Measurements from ENCODE around the gene ZNF331.

ZNF331 gene

DNA sequence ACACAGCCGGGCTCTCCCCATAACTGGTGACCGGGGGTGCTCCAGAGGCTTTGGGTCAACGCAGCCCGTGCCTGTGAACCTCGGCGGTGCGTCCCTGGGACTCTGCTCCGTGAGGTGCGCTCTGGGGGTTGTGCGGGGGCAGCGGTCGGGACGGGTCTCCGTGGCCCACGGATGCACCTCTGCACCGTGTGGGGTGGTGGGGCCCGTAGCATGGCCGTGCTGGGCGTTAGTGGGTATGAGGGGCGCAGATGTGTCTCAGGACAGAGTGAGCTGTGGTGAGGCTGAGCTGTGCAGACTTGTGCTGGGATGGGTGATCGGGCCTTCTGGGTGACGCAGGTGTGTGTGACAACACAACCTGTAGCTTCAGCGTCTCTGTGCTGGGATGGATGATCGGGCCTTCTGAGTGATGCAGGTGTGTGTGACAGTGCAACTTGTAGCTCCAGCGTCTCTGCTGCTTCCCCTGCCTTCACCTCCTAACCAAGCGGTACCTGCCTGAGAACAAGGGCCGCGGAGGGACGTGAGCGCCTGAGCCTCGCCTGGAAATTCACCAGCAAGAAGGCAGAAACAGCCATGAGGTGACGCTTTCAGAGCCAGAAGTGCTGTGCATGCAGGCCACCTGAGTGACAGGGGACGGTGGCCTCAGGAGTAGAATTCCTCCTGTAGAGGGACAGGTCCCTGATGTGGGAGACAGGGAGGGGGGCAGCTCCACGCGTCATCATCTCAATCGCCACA is 599 bp downstream of the ZNF331 start:
- H3K4me3 ChIP-seq (ENCODE audit: low read length in 2 of 2), result peak overlapping the region; percentile 61 to 95
- WGBS, 2 donors (ENCODE audit: extremely low coverage in 2 of 2, insufficient read length in 2 of 2, insufficient replicate concordance in 1 of 2), result no CpG with 5 or more reads among the region's 36 CpGs
- H2BK5ac ChIP-seq (ENCODE audit: low read length), result peak overlapping the region; percentile 66
- H3K4ac ChIP-seq (ENCODE audit: low read length), result no peak overlapping the region
- no peak for DNase-seq (ENCODE audit: low spot score)
- H3K23ac ChIP-seq (ENCODE audit: low read depth, low read length, poor library complexity), result peak overlapping the region; percentile 99
- H4K8ac ChIP-seq (ENCODE audit: low read depth, low read length), result peak overlapping the region; percentile 78
- H3K9ac ChIP-seq (ENCODE audit: low read depth, low read length, poor library complexity), result peak overlapping the region; percentile 97
- peak overlapping the region; percentile 93 for H2AFZ ChIP-seq (ENCODE audit: low read length)
- peak overlapping the region; percentile 96 for H3K18ac ChIP-seq (ENCODE audit: low read length)
- H3K27me3 ChIP-seq (ENCODE audit: control insufficient read depth in 3 of 3, insufficient read depth in 3 of 3, low read depth in 1 of 3, low read length in 3 of 3), result no peaks in the 10 kb centered on the region
- H3K27ac ChIP-seq (replicated peaks; ENCODE audit: low read length), result no peak overlapping the region
- peak overlapping the region; percentile 22 for H4K91ac ChIP-seq (ENCODE audit: low read depth, low read length, poor library complexity)
- H3K36me3 ChIP-seq (replicated peaks in 1 of 2; ENCODE audit: control insufficient read depth in 2 of 2, insufficient read depth in 2 of 2, low read length in 2 of 2), result peaks cover 8 to 38% of the 10 kb centered on the region in 2 donors
- peaks cover 0 to 2% of the 10 kb centered on the region in 2 donors for H3K4me1 ChIP-seq (ENCODE audit: control insufficient read depth in 2 of 2, insufficient read depth in 1 of 2, low read depth in 1 of 2, low read length in 2 of 2)
- H2AK5ac ChIP-seq (ENCODE audit: low read depth, low read length), result peak overlapping the region; percentile 6
- H3K9me3 ChIP-seq (replicated peaks in 1 of 2; ENCODE audit: control insufficient read depth in 2 of 2, insufficient read depth in 1 of 2, low read depth in 1 of 2, low read length in 2 of 2), result no peaks in the 10 kb centered on the region
- peaks cover 4% of the 10 kb centered on the region for H3K79me1 ChIP-seq (ENCODE audit: low read depth, low read length)
- H2BK12ac ChIP-seq (ENCODE audit: low read length), result peak overlapping the region; percentile 94
- H2BK15ac ChIP-seq (ENCODE audit: low read length), result no peak overlapping the region
- H3K4me2 ChIP-seq (ENCODE audit: insufficient read depth, low read length, poor library complexity, severe bottlenecking), result peak overlapping the region; percentile 60
- peak overlapping the region; percentile 70 for H2BK120ac ChIP-seq (ENCODE audit: low read depth, low read length)
- peak overlapping the region; percentile 87 for H3K14ac ChIP-seq (ENCODE audit: low read length)

DNA sequence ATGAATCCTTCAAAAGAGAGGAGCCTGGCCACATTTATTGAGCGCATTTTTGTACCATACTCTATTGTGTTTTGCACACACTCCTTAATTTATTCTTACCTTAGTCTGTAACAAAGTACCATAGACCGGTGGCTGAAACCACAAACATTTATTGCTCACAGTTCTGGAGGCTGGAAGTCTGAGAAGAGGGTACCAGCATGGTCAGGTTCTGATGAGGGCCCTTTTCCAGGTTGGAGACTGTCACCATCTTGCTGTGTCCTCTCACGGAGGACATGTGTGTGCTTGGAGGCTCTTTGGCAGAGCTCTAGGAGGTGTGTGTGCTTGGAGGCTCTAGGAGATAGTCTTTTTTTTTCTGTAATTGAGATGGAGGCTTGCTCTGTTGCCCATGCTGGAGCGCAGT is 2.1 kb downstream of the ZNF331 start:
- H3K9me3 ChIP-seq (replicated peaks in 1 of 2; ENCODE audit: control insufficient read depth in 2 of 2, insufficient read depth in 1 of 2, low read depth in 1 of 2, low read length in 2 of 2), result no peaks in the 10 kb centered on the region
- H2AK5ac ChIP-seq (ENCODE audit: low read depth, low read length), result no peak overlapping the region
- H3K4ac ChIP-seq (ENCODE audit: low read length), result no peak overlapping the region
- H4K91ac ChIP-seq (ENCODE audit: low read depth, low read length, poor library complexity), result no peak overlapping the region
- no peak for DNase-seq (ENCODE audit: low spot score)
- no peak overlapping the region for H2BK120ac ChIP-seq (ENCODE audit: low read depth, low read length)
- no peak overlapping the region for H3K4me2 ChIP-seq (ENCODE audit: insufficient read depth, low read length, poor library complexity, severe bottlenecking)
- peaks cover 8 to 32% of the 10 kb centered on the region in 2 donors for H3K36me3 ChIP-seq (replicated peaks in 1 of 2; ENCODE audit: control insufficient read depth in 2 of 2, insufficient read depth in 2 of 2, low read length in 2 of 2)
- H2BK5ac ChIP-seq (ENCODE audit: low read length), result no peak overlapping the region
- no peak overlapping the region for H2AFZ ChIP-seq (ENCODE audit: low read length)
- no peak overlapping the region for H3K4me3 ChIP-seq (ENCODE audit: low read length in 2 of 2)
- H3K79me1 ChIP-seq (ENCODE audit: low read depth, low read length), result peaks cover 4% of the 10 kb centered on the region
- no peak overlapping the region for H2BK12ac ChIP-seq (ENCODE audit: low read length)
- H3K4me1 ChIP-seq (ENCODE audit: control insufficient read depth in 2 of 2, insufficient read depth in 1 of 2, low read depth in 1 of 2, low read length in 2 of 2), result peaks cover 0 to 2% of the 10 kb centered on the region in 2 donors
- H3K14ac ChIP-seq (ENCODE audit: low read length), result no peak overlapping the region
- no peak overlapping the region for H4K8ac ChIP-seq (ENCODE audit: low read depth, low read length)
- H3K18ac ChIP-seq (ENCODE audit: low read length), result no peak overlapping the region
- H2BK15ac ChIP-seq (ENCODE audit: low read length), result no peak overlapping the region
- no peak overlapping the region for H3K23ac ChIP-seq (ENCODE audit: low read depth, low read length, poor library complexity)
- no CpG with 5 or more reads among the region's 4 CpGs for WGBS, 2 donors (ENCODE audit: extremely low coverage in 2 of 2, insufficient read length in 2 of 2, insufficient replicate concordance in 1 of 2)
- no peak overlapping the region for H3K27ac ChIP-seq (replicated peaks; ENCODE audit: low read length)
- no peak overlapping the region for H3K9ac ChIP-seq (ENCODE audit: low read depth, low read length, poor library complexity)
- no peaks in the 10 kb centered on the region for H3K27me3 ChIP-seq (ENCODE audit: control insufficient read depth in 3 of 3, insufficient read depth in 3 of 3, low read depth in 1 of 3, low read length in 3 of 3)

DNA sequence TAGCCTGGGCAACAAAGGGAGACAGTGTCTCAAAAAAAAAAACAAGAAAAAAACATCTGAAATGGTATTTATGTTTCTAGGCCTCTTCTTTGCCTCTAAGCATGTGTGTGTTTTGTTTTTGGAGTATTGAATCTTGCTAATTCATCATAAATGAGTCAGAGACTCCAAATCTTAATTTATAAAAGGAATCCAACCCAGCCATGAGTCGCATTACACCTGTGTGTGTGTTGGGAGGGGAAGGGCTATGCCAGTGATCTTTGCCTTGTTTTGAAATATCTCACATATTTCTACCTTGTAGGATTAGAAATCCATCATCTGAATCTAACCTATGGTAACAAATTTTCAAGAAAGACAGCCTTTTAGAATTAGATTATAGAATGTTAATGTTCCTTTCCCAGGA is 4.0 kb downstream of the ZNF331 start:
- Histone ChIP-seq H3K27ac (replicated peaks; ENCODE audit: low read length) (no peak overlapping the region), H2BK12ac (ENCODE audit: low read length) (no peak overlapping the region)

DNA sequence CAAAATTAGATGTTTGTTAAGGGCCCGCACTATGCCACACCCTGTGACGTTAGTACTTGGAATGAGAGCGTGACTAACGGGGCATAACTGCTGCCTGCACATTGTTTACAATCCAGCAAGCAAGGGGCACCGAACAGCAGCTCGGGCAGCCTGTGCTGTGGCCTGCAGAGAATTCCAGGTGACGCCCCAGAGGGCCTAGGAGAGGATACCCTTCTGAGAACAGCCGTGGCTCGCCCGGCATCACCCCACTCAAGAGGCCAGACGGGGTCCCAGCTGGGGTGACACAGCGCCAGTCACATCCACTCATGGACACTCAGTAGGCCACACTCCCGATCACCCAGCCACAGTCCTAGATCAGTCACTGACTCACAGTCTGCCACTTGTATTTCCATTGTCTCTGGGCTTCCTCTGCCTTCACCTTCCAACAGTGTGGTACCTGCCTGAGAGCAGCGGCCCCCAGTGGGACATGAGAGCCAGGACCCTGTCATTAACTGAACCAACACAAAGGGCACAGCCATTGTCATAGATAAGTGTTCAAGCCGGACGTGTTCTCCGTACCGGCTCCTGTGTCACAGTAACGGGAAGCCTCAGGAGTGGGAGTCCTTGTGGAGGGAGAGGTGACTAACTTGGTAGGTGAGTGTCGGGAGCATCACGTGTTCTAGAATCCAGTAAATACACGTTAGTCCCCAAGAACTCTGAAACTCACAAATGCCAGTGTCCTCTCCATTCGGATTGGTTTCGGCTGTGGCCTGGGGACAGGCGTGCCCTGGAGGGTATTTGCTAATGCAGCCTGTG is 7.5 kb downstream of the ZNF331 start:
- no peaks in the 10 kb centered on the region for H3K27me3 ChIP-seq (ENCODE audit: control insufficient read depth in 3 of 3, insufficient read depth in 3 of 3, low read depth in 1 of 3, low read length in 3 of 3)
- peaks cover 7 to 13% of the 10 kb centered on the region in 2 donors for H3K36me3 ChIP-seq (replicated peaks in 1 of 2; ENCODE audit: control insufficient read depth in 2 of 2, insufficient read depth in 2 of 2, low read length in 2 of 2)
- no peak overlapping the region for H2BK120ac ChIP-seq (ENCODE audit: low read depth, low read length)
- no peaks in the 10 kb centered on the region for H3K4me1 ChIP-seq (ENCODE audit: control insufficient read depth in 2 of 2, insufficient read depth in 1 of 2, low read depth in 1 of 2, low read length in 2 of 2)
- H3K4me3 ChIP-seq (ENCODE audit: low read length in 2 of 2), result no peak overlapping the region
- DNase-seq (ENCODE audit: low spot score), result no peak
- no peak overlapping the region for H2AK5ac ChIP-seq (ENCODE audit: low read depth, low read length)
- H4K8ac ChIP-seq (ENCODE audit: low read depth, low read length), result no peak overlapping the region
- H2AFZ ChIP-seq (ENCODE audit: low read length), result no peak overlapping the region
- H3K9me3 ChIP-seq (replicated peaks in 1 of 2; ENCODE audit: control insufficient read depth in 2 of 2, insufficient read depth in 1 of 2, low read depth in 1 of 2, low read length in 2 of 2), result no peaks in the 10 kb centered on the region
- peaks cover 4% of the 10 kb centered on the region for H3K79me1 ChIP-seq (ENCODE audit: low read depth, low read length)
- H3K23ac ChIP-seq (ENCODE audit: low read depth, low read length, poor library complexity), result peak overlapping the region; percentile 43
- peak overlapping the region; percentile 75 for H2BK5ac ChIP-seq (ENCODE audit: low read length)
- no peak overlapping the region for H3K14ac ChIP-seq (ENCODE audit: low read length)
- no peak overlapping the region for H3K4me2 ChIP-seq (ENCODE audit: insufficient read depth, low read length, poor library complexity, severe bottlenecking)
- WGBS, 2 donors (ENCODE audit: extremely low coverage in 2 of 2, insufficient read length in 2 of 2, insufficient replicate concordance in 1 of 2), result no CpG with 5 or more reads among the region's 25 CpGs
- H3K27ac ChIP-seq (replicated peaks; ENCODE audit: low read length), result no peak overlapping the region
- no peak overlapping the region for H3K9ac ChIP-seq (ENCODE audit: low read depth, low read length, poor library complexity)
- no peak overlapping the region for H3K4ac ChIP-seq (ENCODE audit: low read length)
- no peak overlapping the region for H3K18ac ChIP-seq (ENCODE audit: low read length)
- H2BK15ac ChIP-seq (ENCODE audit: low read length), result no peak overlapping the region
- H4K91ac ChIP-seq (ENCODE audit: low read depth, low read length, poor library complexity), result no peak overlapping the region
- no peak overlapping the region for H2BK12ac ChIP-seq (ENCODE audit: low read length)

More for the DNA sequence above, 4.0 kb downstream of the ZNF331 start:
- Histone ChIP-seq H3K79me1 (ENCODE audit: low read depth, low read length) (peaks cover 8% of the 10 kb centered on the region), H3K4me2 (ENCODE audit: insufficient read depth, low read length, poor library complexity, severe bottlenecking) (no peak overlapping the region), H3K36me3 (replicated peaks in 1 of 2; ENCODE audit: control insufficient read depth in 2 of 2, insufficient read depth in 2 of 2, low read length in 2 of 2) (peaks cover 11 to 26% of the 10 kb centered on the region in 2 donors), H3K27me3 (ENCODE audit: control insufficient read depth in 3 of 3, insufficient read depth in 3 of 3, low read depth in 1 of 3, low read length in 3 of 3) (no peaks in the 10 kb centered on the region), H3K4me1 (ENCODE audit: control insufficient read depth in 2 of 2, insufficient read depth in 1 of 2, low read depth in 1 of 2, low read length in 2 of 2) (peaks cover 0 to 2% of the 10 kb centered on the region in 2 donors), H2AFZ (ENCODE audit: low read length) (no peak overlapping the region), H3K23ac (ENCODE audit: low read depth, low read length, poor library complexity) (no peak overlapping the region), H2BK120ac (ENCODE audit: low read depth, low read length) (no peak overlapping the region), H3K4me3 (ENCODE audit: low read length in 2 of 2) (no peak overlapping the region), H3K9ac (ENCODE audit: low read depth, low read length, poor library complexity) (no peak overlapping the region), H3K9me3 (replicated peaks in 1 of 2; ENCODE audit: control insufficient read depth in 2 of 2, insufficient read depth in 1 of 2, low read depth in 1 of 2, low read length in 2 of 2) (no peaks in the 10 kb centered on the region), H2BK5ac (ENCODE audit: low read length) (no peak overlapping the region), H4K8ac (ENCODE audit: low read depth, low read length) (no peak overlapping the region), H3K18ac (ENCODE audit: low read length) (no peak overlapping the region), H3K4ac (ENCODE audit: low read length) (no peak overlapping the region), H4K91ac (ENCODE audit: low read depth, low read length, poor library complexity) (no peak overlapping the region), H3K14ac (ENCODE audit: low read length) (no peak overlapping the region), H2AK5ac (ENCODE audit: low read depth, low read length) (no peak overlapping the region), H2BK15ac (ENCODE audit: low read length) (no peak overlapping the region)
- DNase-seq (ENCODE audit: low spot score), result no peak
- no CpG with 5 or more reads among the region's 1 CpG for WGBS, 2 donors (ENCODE audit: extremely low coverage in 2 of 2, insufficient read length in 2 of 2, insufficient replicate concordance in 1 of 2)
